BJ (cell line): ENCODE data around the gene AP5Z1. TPM values are rescaled to one million over a fixed set of nuclear protein-coding genes. Genes with fewer than 3 reads are reported as not detected.

ENCODE experiments used
- CTCF ChIA-PET: fragments of 350-600 bp; formaldehyde crosslinking; extraction: SDS; loops from one replicate; lab custom pipeline; 2021; ENCODE audit warnings: antibody characterized with exemption, inconsistent platforms; lab: Yijun Ruan, JAX
- POLR2A ChIA-PET: fragments of 300-600 bp; sonication (Branson Sonifier 250); formaldehyde crosslinking; extraction: SDS; loops from one replicate; lab custom pipeline; 2021; ENCODE audit warnings: antibody characterized with exemption; lab: Charles Lee
- DNase-seq: peaks from one replicate; pipeline ENCODE4 v3.0.0-alpha.2; 2011; ENCODE audit warnings: low read depth
- H3K27me3 ChIP-seq: 2 replicates; pipeline ENCODE4 v1.6.0; 2011; ENCODE audit warnings: low read length; ENCODE audit not compliant: control insufficient read depth, insufficient read depth
- H3K36me3 ChIP-seq: 2 replicates; pipeline ENCODE4 v1.5.1; 2011; ENCODE audit warnings: low read length; ENCODE audit not compliant: control insufficient read depth, insufficient read depth
- H3K4me3 ChIP-seq: 2 replicates; pipeline ENCODE4 v1.5.1; 2011; ENCODE audit warnings: low read depth, mild to moderate bottlenecking, control low read depth, low read length
- polyA plus RNA-seq: library from polyadenylated mRNA; depleted of rRNA; stranded (reverse); fragments of >200 nt; gene quantifications from 2 replicates; pipeline ENCODE4 v1.2.3, GENCODE V29; 2011
- TF ChIP-seq, protein P1 (sequence below): IDR thresholded peaks from 2 replicates; pipeline ENCODE4 v1.5.1; 2011; ENCODE audit warnings: low read depth, mild to moderate bottlenecking, control low read depth, inconsistent platforms, low read length, moderate library complexity; ENCODE audit not compliant: insufficient read depth

AP5Z1 gene
- polyA plus RNA-seq, 1 experiment, result 27.3 TPM

GRCh38 chr7:4808565-4808964 is 33.1 kb downstream of the AP5Z1 start:
- TF ChIP-seq, protein P1, sequence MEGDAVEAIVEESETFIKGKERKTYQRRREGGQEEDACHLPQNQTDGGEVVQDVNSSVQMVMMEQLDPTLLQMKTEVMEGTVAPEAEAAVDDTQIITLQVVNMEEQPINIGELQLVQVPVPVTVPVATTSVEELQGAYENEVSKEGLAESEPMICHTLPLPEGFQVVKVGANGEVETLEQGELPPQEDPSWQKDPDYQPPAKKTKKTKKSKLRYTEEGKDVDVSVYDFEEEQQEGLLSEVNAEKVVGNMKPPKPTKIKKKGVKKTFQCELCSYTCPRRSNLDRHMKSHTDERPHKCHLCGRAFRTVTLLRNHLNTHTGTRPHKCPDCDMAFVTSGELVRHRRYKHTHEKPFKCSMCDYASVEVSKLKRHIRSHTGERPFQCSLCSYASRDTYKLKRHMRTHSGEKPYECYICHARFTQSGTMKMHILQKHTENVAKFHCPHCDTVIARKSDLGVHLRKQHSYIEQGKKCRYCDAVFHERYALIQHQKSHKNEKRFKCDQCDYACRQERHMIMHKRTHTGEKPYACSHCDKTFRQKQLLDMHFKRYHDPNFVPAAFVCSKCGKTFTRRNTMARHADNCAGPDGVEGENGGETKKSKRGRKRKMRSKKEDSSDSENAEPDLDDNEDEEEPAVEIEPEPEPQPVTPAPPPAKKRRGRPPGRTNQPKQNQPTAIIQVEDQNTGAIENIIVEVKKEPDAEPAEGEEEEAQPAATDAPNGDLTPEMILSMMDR, result no peak
- no peak overlapping the region for H3K4me3 ChIP-seq
- DNase-seq, result no peak
- no peaks in the 10 kb centered on the region; the same call in 1 of the 2 replicates for H3K27me3 ChIP-seq
- H3K36me3 ChIP-seq, result no peaks in the 10 kb centered on the region
- CTCF ChIA-PET, result interaction anchor here (0.7 kb wide), 1 partner anchor 48 kb away, joined by 3 read pairs; no protein-coding TSS in a partner anchor
- POLR2A ChIA-PET, result no interaction called here

GRCh38 chr7:4809091-4809591 is 33.7 kb downstream of the AP5Z1 start:
- CTCF ChIA-PET, result interaction anchor here (1.2 kb wide), 1 partner anchor 11 kb away, joined by 3 read pairs; no protein-coding TSS in a partner anchor
- no peak for DNase-seq
- no peaks in the 10 kb centered on the region; the same call in 1 of the 2 replicates for H3K27me3 ChIP-seq
- POLR2A ChIA-PET, result no interaction called here
- no peaks in the 10 kb centered on the region for H3K36me3 ChIP-seq
- TF ChIP-seq, protein P1, result no peak
- no peak overlapping the region for H3K4me3 ChIP-seq

GRCh38 chr7:4809666-4810065 is 34.2 kb downstream of the AP5Z1 start:
- POLR2A ChIA-PET, result no interaction called here
- no peak for DNase-seq
- CTCF ChIA-PET, result interaction anchor here (1.2 kb wide), 1 partner anchor 11 kb away, joined by 3 read pairs; no protein-coding TSS in a partner anchor
- no peak overlapping the region for H3K4me3 ChIP-seq
- TF ChIP-seq, protein P1, result no peak
- no peaks in the 10 kb centered on the region; the same call in 1 of the 2 replicates for H3K27me3 ChIP-seq
- H3K36me3 ChIP-seq, result no peaks in the 10 kb centered on the region

DNA sequence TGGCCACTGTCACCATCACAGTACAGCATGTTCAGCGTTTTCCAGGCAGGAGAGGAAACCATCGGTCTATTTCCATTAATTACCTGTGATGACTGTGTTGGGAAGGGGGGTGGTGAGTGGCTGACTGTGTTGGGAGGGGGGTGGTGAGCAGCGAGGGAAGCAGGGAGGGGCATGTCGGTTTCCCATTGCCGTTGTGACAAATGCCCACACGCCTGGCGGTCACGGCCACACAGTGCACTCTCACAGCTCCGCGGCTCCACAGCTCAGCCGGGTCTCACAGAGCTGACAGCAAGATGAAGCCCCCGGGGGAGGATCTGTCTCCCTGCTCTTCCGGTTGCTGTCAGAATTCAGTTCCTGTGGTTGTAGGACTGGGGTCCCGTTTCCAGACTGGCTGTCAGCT is 39.0 kb downstream of the AP5Z1 start:
- Histone ChIP-seq H3K27me3 (no peaks in the 10 kb centered on the region), H3K36me3 (no peaks in the 10 kb centered on the region), H3K4me3 (no peak overlapping the region)
- CTCF ChIA-PET, result no interaction called here
- POLR2A ChIA-PET, result no interaction called here
- TF ChIP-seq, protein P1, result no peak
- no peak for DNase-seq

GRCh38 chr7:4815121-4815520 is 39.7 kb downstream of the AP5Z1 start:
- no peak overlapping the region for H3K4me3 ChIP-seq
- no peaks in the 10 kb centered on the region for H3K27me3 ChIP-seq
- H3K36me3 ChIP-seq, result no peaks in the 10 kb centered on the region
- ChIA-PET CTCF (interaction anchor here (0.6 to 1.4 kb wide), 2 partner anchors 11 to 271 kb away, joined by 3 read pairs; no protein-coding TSS in a partner anchor), POLR2A (no interaction called here)
- no peak for DNase-seq
- TF ChIP-seq, protein P1, result no peak
